HG03469 (cell line): Measurements from ENCODE around the gene SLC26A4.
"Not testable (repeated sequence)": the region's sequence is repeated elsewhere in the genome, so short reads cannot be mapped to it uniquely, and the experiment has no call there.

Experiments used
- ATAC-seq: cut with Tn5 transposase; IDR thresholded peaks from one replicate; pipeline ENCODE4 v1.9.1; 2021; ENCODE audit warnings: mild to moderate bottlenecking, moderate library complexity, moderate number of reproducible peaks; ENCODE audit not compliant: unreplicated experiment

The SLC26A4 gene

GRCh38 chr7:107660381-107661080 is at the start of gene SLC26A4:
Gene SLC26A4 (plus strand): TSS chr7:107660828. CDS start chr7:107661642, 814 bp downstream.
- ATAC-seq: no peak

GRCh38 chr7:107613439-107613838 is 47.2 kb upstream of the SLC26A4 start:
- no peak for ATAC-seq

GRCh38 chr7:107613948-107614347 is 46.7 kb upstream of the SLC26A4 start:
- no peak for ATAC-seq

GRCh38 chr7:107614425-107614824 is 46.2 kb upstream of the SLC26A4 start:
- ATAC-seq: no peak

GRCh38 chr7:107615910-107616680 is 44.5 kb upstream of the SLC26A4 start:
- no peak for ATAC-seq

- ATAC-seq: no peak
Measured at GRCh38 chr7:107622429-107622828, 38.2 kb upstream of the SLC26A4 start.

- ATAC-seq: no peak
Measured at GRCh38 chr7:107622894-107623293, 37.7 kb upstream of the SLC26A4 start.

GRCh38 chr7:107627002-107627401 is 33.6 kb upstream of the SLC26A4 start:
- ATAC-seq: no peak

GRCh38 chr7:107628461-107629064 is 32.1 kb upstream of the SLC26A4 start:
- ATAC-seq: no peak

GRCh38 chr7:107630342-107630741 is 30.3 kb upstream of the SLC26A4 start:
- ATAC-seq: no peak

GRCh38 chr7:107631588-107632491 is 28.8 kb upstream of the SLC26A4 start:
- no peak for ATAC-seq

- ATAC-seq: no peak
Measured at GRCh38 chr7:107632492-107632865, 28.1 kb upstream of the SLC26A4 start.

- peak; percentile 89 for ATAC-seq
Measured at GRCh38 chr7:107638594-107638993, 22.0 kb upstream of the SLC26A4 start.

- not testable (repeated sequence) for ATAC-seq
Measured at GRCh38 chr7:107639070-107639469, 21.6 kb upstream of the SLC26A4 start.

GRCh38 chr7:107641676-107642075 is 19.0 kb upstream of the SLC26A4 start:
- ATAC-seq: no peak

- ATAC-seq: no peak
Measured at GRCh38 chr7:107642501-107642900, 18.1 kb upstream of the SLC26A4 start.

- no peak for ATAC-seq
Measured at GRCh38 chr7:107643407-107643806, 17.2 kb upstream of the SLC26A4 start.

GRCh38 chr7:107643938-107644308 is 16.7 kb upstream of the SLC26A4 start:
- no peak for ATAC-seq

GRCh38 chr7:107644309-107644974 is 16.2 kb upstream of the SLC26A4 start:
- no peak for ATAC-seq

GRCh38 chr7:107652642-107653041 is 8.0 kb upstream of the SLC26A4 start:
- no peak for ATAC-seq
